ENCODE data around the gene AHCYL1. TPM values are rescaled to one million over a fixed set of nuclear protein-coding genes. Genes with fewer than 3 reads are reported as not detected.
A peak's percentile ranks its signal among the peaks of the same experiment; 100 is the strongest.
"Not testable (repeated sequence)": the region's sequence is repeated elsewhere in the genome, so short reads cannot be mapped to it uniquely, and the experiment has no call there.

Gene AHCYL1
- total RNA-seq, 1 donor from 2014 or later: 65.5 TPM

DNA sequence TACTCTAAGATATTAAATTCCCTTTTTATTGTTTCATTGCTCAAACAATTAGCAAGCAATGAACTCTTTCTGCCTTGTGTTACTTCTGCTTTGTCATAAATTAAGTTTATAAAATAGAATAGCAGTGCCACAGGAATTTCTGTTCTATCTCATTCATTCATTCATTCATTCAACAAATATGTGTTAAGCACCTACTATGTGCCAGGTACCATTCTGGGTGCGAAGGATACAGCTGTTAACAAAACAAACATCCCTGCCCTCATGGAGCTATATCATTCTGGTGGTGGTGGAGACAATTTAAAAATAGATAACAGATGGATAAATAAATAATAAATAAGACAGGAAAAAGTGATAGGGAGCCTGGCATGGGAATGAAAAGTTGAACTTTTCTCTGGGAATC is 34.5 kb upstream of the AHCYL1 start:
- Histone ChIP-seq H2AFZ (replicated peaks) (no peak overlapping the region), H3K27me3 (no peaks in the 10 kb centered on the region), H3K4me3 (no peak overlapping the region), H4K20me1 (ENCODE audit: low read depth) (no peaks in the 10 kb centered on the region), H3F3A (ENCODE audit: low read depth) (no peaks in the 10 kb centered on the region), H3K27ac (no peak overlapping the region), H3K4me2 (no peak overlapping the region), H3K36me3 (no peaks in the 10 kb centered on the region), H3K9me3 (ENCODE audit: low read depth) (no peaks in the 10 kb centered on the region), H3K79me2 (ENCODE audit: low read depth) (no peaks in the 10 kb centered on the region), H3K9ac (no peak overlapping the region), H3K4me1 (peaks cover 8% of the 10 kb centered on the region)
- no peaks in the 10 kb centered on the region for H3K9me3 Mint-ChIP-seq
- TF ChIP-seq EZH2phosphoT487 (IDR thresholded peaks at IDR 0.05) (no peak), EZH2 (IDR thresholded peaks at IDR 0.05) (no peak)
- TF ChIP-seq, protein P1, sequence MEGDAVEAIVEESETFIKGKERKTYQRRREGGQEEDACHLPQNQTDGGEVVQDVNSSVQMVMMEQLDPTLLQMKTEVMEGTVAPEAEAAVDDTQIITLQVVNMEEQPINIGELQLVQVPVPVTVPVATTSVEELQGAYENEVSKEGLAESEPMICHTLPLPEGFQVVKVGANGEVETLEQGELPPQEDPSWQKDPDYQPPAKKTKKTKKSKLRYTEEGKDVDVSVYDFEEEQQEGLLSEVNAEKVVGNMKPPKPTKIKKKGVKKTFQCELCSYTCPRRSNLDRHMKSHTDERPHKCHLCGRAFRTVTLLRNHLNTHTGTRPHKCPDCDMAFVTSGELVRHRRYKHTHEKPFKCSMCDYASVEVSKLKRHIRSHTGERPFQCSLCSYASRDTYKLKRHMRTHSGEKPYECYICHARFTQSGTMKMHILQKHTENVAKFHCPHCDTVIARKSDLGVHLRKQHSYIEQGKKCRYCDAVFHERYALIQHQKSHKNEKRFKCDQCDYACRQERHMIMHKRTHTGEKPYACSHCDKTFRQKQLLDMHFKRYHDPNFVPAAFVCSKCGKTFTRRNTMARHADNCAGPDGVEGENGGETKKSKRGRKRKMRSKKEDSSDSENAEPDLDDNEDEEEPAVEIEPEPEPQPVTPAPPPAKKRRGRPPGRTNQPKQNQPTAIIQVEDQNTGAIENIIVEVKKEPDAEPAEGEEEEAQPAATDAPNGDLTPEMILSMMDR (IDR thresholded peaks at IDR 0.05): no peak
- peaks cover 4% of the 10 kb centered on the region for H3K27me3 Mint-ChIP-seq (ENCODE audit: insufficient read depth, low read depth)
- H3K36me3 Mint-ChIP-seq: no peaks in the 10 kb centered on the region
- H3K27ac Mint-ChIP-seq: no peak overlapping the region
- no peak overlapping the region for H3K4me3 Mint-ChIP-seq
- DNase-seq (ENCODE audit: low spot score): no peak
- H3K4me1 Mint-ChIP-seq: peaks cover 6% of the 10 kb centered on the region

DNA sequence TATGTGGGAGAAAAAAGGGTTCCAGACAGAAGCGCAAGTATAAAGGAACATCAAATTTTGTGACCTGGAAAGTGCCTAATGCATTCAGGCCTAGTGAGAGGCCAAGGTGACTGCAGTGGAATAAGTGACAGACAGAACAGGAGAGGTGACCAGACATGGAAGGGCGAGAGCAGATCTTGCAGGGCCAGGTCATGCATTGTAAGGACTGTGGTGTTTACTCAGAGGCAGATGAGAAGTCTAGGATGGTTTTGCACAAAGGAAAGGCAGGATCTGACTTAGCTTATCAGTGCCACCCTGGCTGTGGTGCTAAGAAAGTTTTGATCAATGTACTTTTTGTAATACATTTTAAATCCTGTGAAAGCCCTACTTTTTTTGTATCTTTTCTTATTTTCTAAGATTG is 34.1 kb upstream of the AHCYL1 start:
- Histone ChIP-seq H3K27me3 (no peaks in the 10 kb centered on the region), H3K4me1 (peaks cover 8% of the 10 kb centered on the region), H3K9ac (no peak overlapping the region), H3K4me2 (no peak overlapping the region), H3K36me3 (no peaks in the 10 kb centered on the region), H3F3A (ENCODE audit: low read depth) (no peaks in the 10 kb centered on the region), H2AFZ (replicated peaks) (peak overlapping the region; percentile 50), H3K4me3 (no peak overlapping the region), H3K27ac (no peak overlapping the region), H4K20me1 (ENCODE audit: low read depth) (no peaks in the 10 kb centered on the region), H3K79me2 (ENCODE audit: low read depth) (no peaks in the 10 kb centered on the region), H3K9me3 (ENCODE audit: low read depth) (no peaks in the 10 kb centered on the region)
- Mint-ChIP-seq H3K9me3 (no peaks in the 10 kb centered on the region), H3K4me3 (no peak overlapping the region), H3K27ac (peak overlapping the region; percentile 11), H3K36me3 (no peaks in the 10 kb centered on the region), H3K27me3 (ENCODE audit: insufficient read depth, low read depth) (peaks cover 6% of the 10 kb centered on the region), H3K4me1 (peaks cover 6% of the 10 kb centered on the region)
- DNase-seq (ENCODE audit: low spot score): no peak
- no peak for TF ChIP-seq EZH2 (IDR thresholded peaks at IDR 0.05)
- TF ChIP-seq, protein P1 (IDR thresholded peaks at IDR 0.05): no peak
- TF ChIP-seq EZH2phosphoT487 (IDR thresholded peaks at IDR 0.05): no peak

DNA sequence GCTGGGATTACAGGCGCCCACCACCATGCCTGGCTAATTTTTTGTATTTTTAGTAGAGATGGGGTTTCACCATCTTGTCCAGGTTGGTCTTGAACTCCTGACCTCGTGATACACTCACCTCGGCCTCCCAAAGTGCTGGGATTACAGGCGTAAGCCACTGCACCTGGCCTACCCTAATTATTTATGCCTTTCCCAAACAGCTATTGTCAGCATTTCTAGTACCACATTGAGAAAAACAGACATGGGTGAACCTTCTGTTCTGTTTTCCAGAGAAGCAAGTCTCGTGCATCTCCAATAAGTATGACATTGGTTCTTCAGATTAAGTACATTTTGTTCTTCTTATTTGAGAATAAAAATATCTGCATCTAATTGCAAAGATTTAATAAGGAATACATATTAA is 33.1 kb upstream of the AHCYL1 start:
- H4K20me1 ChIP-seq (ENCODE audit: low read depth); H3K36me3 ChIP-seq; H3F3A ChIP-seq (ENCODE audit: low read depth); H3K4me3 Mint-ChIP-seq; H3K4me1 Mint-ChIP-seq; H3K9me3 Mint-ChIP-seq; H3K27me3 ChIP-seq; H3K9ac ChIP-seq; H2AFZ ChIP-seq (replicated peaks); H3K36me3 Mint-ChIP-seq; H3K27ac Mint-ChIP-seq; H3K27ac ChIP-seq; H3K4me3 ChIP-seq; H3K4me1 ChIP-seq; H3K79me2 ChIP-seq (ENCODE audit: low read depth); H3K27me3 Mint-ChIP-seq (ENCODE audit: insufficient read depth, low read depth); DNase-seq (ENCODE audit: low spot score); H3K9me3 ChIP-seq (ENCODE audit: low read depth); H3K4me2 ChIP-seq: not testable (repeated sequence)

DNA sequence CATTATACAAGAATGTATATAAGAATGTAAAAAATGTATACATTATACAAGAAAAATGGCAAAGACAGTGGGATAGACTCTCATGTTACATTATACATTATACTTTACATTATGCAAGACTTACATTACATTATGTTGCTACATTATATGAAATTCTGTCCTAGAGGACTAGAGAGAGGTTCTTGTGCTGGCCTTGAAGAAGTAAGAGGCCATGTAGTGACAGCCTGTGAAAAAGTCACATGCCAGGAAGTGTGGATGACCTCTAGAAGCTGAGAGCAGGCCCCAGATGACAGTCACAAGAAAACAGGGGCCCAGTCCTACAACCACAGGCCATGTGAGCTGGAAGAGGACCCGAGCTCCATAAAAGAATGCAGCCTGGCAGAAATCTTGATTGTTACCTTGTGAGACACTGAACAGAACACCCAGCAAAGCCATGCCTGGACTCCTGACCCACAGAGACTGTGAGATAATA is 30.5 kb upstream of the AHCYL1 start:
- Histone ChIP-seq H3K9ac (no peak overlapping the region), H2AFZ (replicated peaks) (no peak overlapping the region), H3K27ac (no peak overlapping the region), H4K20me1 (ENCODE audit: low read depth) (no peaks in the 10 kb centered on the region), H3K36me3 (no peaks in the 10 kb centered on the region), H3K27me3 (no peaks in the 10 kb centered on the region), H3K4me3 (no peak overlapping the region), H3K4me2 (no peak overlapping the region), H3K79me2 (ENCODE audit: low read depth) (no peaks in the 10 kb centered on the region), H3K9me3 (ENCODE audit: low read depth) (no peaks in the 10 kb centered on the region), H3K4me1 (peaks cover 21% of the 10 kb centered on the region), H3F3A (ENCODE audit: low read depth) (peaks cover 12% of the 10 kb centered on the region)
- Mint-ChIP-seq H3K4me3 (no peak overlapping the region), H3K4me1 (peaks cover 11% of the 10 kb centered on the region), H3K36me3 (no peaks in the 10 kb centered on the region), H3K27me3 (ENCODE audit: insufficient read depth, low read depth) (peaks cover 4% of the 10 kb centered on the region), H3K9me3 (no peaks in the 10 kb centered on the region), H3K27ac (no peak overlapping the region)
- no peak for DNase-seq (ENCODE audit: low spot score)
- TF ChIP-seq EZH2 (IDR thresholded peaks at IDR 0.05) (no peak), EZH2phosphoT487 (IDR thresholded peaks at IDR 0.05) (no peak)
- TF ChIP-seq, protein P1 (IDR thresholded peaks at IDR 0.05): no peak

All from neural progenitor cell (in vitro differentiated cells).